Gastrocnemius medialis (tissue), 4 donors: Measurements from ENCODE around the gene GALNTL6.

Source experiments
- POLR2A ChIP-seq, 2 donors: fragments of 450-650 bp; IDR thresholded peaks; one replicate each; pipeline ENCODE4 v1.6.1; 2017; ENCODE audit warnings: antibody characterized with exemption in 2 of 2, mild to moderate bottlenecking in 2 of 2, moderate library complexity in 2 of 2
- TF ChIP-seq, protein P1 (sequence below), 5 experiments: fragments of 450-650 bp in 3 of 5; fragments of 200-600 bp in 2 of 5; sonication (generic) in 2 of 5; IDR thresholded peaks in 4 of 5; conservative IDR thresholded peaks in 1 of 5; 1 replicate in 4 of 5; 2 replicates in 1 of 5; pipeline ENCODE4 v1.5.1; 2016 to 2019; ENCODE audit warnings: antibody characterized with exemption in 5 of 5, mild to moderate bottlenecking in 3 of 5, moderate library complexity in 3 of 5

DNA sequence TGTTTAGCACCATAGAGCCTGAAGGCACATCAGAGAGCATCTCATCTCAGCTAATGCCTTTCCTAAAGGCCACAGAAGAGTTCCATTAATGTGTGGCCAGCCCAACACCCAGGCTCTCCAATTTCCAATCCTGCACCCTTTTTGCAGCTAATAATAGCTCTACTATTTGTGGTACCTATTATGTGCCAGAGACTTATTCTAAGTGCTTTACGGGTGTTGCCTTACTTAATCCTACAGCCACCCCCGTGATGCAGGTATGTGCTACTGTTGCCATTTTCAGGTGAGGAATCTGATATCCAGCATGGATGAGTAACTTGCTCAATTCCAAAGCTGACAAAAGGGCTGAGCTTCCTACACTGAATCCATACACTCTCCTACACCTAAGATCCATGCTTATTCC lies 1137.8 kb downstream of the GALNTL6 start:
- TF ChIP-seq POLR2A (IDR thresholded peaks at IDR 0.05), result no peak
- TF ChIP-seq, protein P1, sequence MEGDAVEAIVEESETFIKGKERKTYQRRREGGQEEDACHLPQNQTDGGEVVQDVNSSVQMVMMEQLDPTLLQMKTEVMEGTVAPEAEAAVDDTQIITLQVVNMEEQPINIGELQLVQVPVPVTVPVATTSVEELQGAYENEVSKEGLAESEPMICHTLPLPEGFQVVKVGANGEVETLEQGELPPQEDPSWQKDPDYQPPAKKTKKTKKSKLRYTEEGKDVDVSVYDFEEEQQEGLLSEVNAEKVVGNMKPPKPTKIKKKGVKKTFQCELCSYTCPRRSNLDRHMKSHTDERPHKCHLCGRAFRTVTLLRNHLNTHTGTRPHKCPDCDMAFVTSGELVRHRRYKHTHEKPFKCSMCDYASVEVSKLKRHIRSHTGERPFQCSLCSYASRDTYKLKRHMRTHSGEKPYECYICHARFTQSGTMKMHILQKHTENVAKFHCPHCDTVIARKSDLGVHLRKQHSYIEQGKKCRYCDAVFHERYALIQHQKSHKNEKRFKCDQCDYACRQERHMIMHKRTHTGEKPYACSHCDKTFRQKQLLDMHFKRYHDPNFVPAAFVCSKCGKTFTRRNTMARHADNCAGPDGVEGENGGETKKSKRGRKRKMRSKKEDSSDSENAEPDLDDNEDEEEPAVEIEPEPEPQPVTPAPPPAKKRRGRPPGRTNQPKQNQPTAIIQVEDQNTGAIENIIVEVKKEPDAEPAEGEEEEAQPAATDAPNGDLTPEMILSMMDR (IDR thresholded peaks at IDR 0.05 in 4 of 5, conservative IDR thresholded peaks at IDR 0.05 in 1 of 5), result no peak
